ENCODE results near the gene ADAM15.

- TF ChIP-seq CTCF (IDR thresholded peaks at IDR 0.05) (peak; percentile 84 to 96 (median 90)), POLR2A (IDR thresholded peaks at IDR 0.05) (peak; percentile 9), POLR2AphosphoS5 (IDR thresholded peaks at IDR 0.05) (no peak), EP300 (IDR thresholded peaks at IDR 0.05; ENCODE audit: low read depth) (no peak)
Observed at GRCh38 chr1:155062702-155063411, 11.7 kb downstream of the ADAM15 start.
